ENCODE results near the gene ABCA12.
"Not testable (repeated sequence)": the region's sequence is repeated elsewhere in the genome, so short reads cannot be mapped to it uniquely, and the experiment has no call there.

ABCA12 gene, protein sequence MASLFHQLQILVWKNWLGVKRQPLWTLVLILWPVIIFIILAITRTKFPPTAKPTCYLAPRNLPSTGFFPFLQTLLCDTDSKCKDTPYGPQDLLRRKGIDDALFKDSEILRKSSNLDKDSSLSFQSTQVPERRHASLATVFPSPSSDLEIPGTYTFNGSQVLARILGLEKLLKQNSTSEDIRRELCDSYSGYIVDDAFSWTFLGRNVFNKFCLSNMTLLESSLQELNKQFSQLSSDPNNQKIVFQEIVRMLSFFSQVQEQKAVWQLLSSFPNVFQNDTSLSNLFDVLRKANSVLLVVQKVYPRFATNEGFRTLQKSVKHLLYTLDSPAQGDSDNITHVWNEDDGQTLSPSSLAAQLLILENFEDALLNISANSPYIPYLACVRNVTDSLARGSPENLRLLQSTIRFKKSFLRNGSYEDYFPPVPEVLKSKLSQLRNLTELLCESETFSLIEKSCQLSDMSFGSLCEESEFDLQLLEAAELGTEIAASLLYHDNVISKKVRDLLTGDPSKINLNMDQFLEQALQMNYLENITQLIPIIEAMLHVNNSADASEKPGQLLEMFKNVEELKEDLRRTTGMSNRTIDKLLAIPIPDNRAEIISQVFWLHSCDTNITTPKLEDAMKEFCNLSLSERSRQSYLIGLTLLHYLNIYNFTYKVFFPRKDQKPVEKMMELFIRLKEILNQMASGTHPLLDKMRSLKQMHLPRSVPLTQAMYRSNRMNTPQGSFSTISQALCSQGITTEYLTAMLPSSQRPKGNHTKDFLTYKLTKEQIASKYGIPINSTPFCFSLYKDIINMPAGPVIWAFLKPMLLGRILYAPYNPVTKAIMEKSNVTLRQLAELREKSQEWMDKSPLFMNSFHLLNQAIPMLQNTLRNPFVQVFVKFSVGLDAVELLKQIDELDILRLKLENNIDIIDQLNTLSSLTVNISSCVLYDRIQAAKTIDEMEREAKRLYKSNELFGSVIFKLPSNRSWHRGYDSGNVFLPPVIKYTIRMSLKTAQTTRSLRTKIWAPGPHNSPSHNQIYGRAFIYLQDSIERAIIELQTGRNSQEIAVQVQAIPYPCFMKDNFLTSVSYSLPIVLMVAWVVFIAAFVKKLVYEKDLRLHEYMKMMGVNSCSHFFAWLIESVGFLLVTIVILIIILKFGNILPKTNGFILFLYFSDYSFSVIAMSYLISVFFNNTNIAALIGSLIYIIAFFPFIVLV (N-terminal part only)

DNA sequence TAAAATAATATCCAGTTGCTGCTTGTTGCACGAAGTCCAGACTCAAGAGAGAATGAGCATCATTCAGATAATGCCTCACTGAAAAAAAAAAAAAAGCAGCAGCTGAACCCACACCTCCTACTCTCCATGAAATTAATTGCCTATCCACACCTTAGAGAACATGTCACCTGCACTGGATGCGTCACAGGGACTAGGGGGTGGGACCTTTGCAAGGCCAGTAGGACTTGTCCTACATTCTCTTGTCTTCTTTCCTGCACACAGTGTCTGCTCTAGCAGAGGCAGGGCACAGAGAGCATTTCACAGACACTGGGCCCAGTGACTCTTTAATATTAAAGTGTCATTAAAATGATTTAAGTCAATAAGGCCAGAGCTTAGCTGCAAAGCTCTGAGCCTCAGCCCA lies at the start of gene ABCA12:
Gene ABCA12 (minus strand): TSS at position 148 of the 400 bp plus-strand sequence. CDS start 418 bp downstream, outside the sequence.
- DNase-seq: no peak
- no peaks in the 10 kb centered on the region for H3K36me3 Mint-ChIP-seq (ENCODE audit: low read depth)
- ATAC-seq: no peak
- H3K4me3 Mint-ChIP-seq: no peak within 1 kb of the TSS
- H3K27me3 Mint-ChIP-seq: peaks cover 4% of the 10 kb centered on the region
- H3K4me1 Mint-ChIP-seq: peaks cover 6% of the 10 kb centered on the region
- H3K9me3 Mint-ChIP-seq: no peaks in the 10 kb centered on the region
- no peak within 1 kb of the TSS for H3K27ac Mint-ChIP-seq

DNA sequence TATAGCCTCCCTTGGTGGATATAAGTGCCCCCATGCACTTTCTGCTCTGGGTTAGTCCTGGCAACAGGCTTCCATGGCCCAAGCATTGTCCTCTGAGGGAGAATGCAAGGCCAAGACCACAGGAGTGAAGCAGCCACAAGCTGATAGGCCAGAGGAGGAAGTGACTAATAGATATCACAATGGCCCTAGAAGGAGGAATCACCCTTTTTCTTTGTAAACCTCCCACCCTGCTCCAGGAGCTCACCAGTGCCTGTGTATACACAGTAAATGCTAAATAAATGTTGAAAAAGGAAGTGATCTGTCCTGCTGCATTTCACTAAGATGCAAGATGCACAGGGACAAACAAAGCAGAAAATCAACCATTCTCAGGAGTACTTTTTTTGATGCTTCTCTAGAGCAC lies 49.7 kb upstream of the ABCA12 start:
- Mint-ChIP-seq H3K27me3 (peaks cover 4% of the 10 kb centered on the region), H3K36me3 (ENCODE audit: low read depth) (no peaks in the 10 kb centered on the region), H3K9me3 (no peaks in the 10 kb centered on the region), H3K4me1 (no peaks in the 10 kb centered on the region), H3K27ac (no peak overlapping the region), H3K4me3 (no peak overlapping the region)
- no peak for DNase-seq
- no peak for ATAC-seq

DNA sequence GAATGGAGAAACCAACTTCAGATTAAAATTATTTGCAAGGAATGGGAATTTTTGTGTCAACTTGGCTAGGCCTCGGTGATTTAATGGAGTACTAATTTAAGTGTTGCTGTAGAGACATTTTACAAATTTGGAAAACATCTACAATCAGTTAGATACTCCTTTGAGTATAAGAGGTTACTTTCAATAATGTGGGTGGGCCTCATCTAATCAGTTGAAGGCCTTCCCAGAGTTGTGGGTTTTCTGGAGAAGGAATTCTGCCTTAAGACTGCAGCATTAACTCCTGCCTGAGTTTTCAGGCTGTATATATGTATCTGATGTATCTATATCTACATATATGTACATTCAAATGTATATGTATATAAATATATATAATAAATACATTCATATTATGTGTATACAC lies 47.6 kb upstream of the ABCA12 start:
- Mint-ChIP-seq H3K27me3 (peaks cover 2% of the 10 kb centered on the region), H3K9me3 (no peaks in the 10 kb centered on the region), H3K4me3 (no peak overlapping the region), H3K36me3 (ENCODE audit: low read depth) (no peaks in the 10 kb centered on the region), H3K27ac (no peak overlapping the region), H3K4me1 (no peaks in the 10 kb centered on the region)
- ATAC-seq (no peak), DNase-seq (no peak)

DNA sequence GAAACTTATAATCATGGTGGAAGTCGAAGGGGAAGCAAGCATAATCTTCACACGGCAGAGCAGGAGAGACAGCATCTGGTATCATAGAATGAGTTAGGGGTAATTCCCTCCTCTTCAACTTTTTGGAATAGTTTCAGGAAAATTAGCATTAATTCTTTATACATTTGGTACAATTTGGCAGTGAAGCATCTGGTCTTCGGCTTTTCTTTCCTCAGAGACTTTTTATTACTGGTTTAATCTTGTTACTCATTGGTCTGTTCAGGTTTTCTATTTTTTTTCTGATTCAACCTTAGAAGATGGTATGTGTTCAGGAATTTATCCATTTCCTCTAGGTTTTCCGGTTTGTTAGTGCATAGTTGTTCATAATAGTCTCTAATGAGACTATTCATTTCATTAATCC lies 39.7 kb upstream of the ABCA12 start:
- no peak overlapping the region for H3K4me3 Mint-ChIP-seq
- H3K9me3 Mint-ChIP-seq: peaks cover 4% of the 10 kb centered on the region
- DNase-seq: no peak
- ATAC-seq: no peak
- no peaks in the 10 kb centered on the region for H3K27me3 Mint-ChIP-seq
- H3K27ac Mint-ChIP-seq: no peak overlapping the region
- no peaks in the 10 kb centered on the region for H3K36me3 Mint-ChIP-seq (ENCODE audit: low read depth)
- no peaks in the 10 kb centered on the region for H3K4me1 Mint-ChIP-seq

DNA sequence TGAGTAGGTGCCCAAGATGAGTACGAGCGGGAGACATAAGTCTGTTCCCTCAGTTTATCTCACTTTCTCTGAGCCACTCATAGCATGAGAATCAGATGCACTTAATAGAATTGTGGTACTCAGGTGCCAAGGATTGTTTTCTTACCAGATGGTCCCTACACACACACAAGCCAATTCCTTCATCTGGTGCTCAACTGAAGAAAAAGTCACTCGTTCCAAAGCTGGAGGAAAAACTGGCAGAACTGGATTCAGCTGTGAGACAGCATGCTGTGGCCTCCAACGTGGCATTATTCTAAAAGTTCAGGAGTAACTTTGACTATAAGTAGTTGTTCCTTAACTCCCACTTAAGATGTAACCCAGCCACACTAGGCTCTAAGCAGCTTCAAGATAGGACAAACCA lies 33.4 kb upstream of the ABCA12 start:
- Mint-ChIP-seq H3K4me3 (no peak overlapping the region), H3K4me1 (peaks cover 15% of the 10 kb centered on the region), H3K27ac (no peak overlapping the region), H3K27me3 (no peaks in the 10 kb centered on the region), H3K36me3 (ENCODE audit: low read depth) (no peaks in the 10 kb centered on the region), H3K9me3 (peaks cover 4% of the 10 kb centered on the region)
- ATAC-seq (no peak), DNase-seq (no peak)

DNA sequence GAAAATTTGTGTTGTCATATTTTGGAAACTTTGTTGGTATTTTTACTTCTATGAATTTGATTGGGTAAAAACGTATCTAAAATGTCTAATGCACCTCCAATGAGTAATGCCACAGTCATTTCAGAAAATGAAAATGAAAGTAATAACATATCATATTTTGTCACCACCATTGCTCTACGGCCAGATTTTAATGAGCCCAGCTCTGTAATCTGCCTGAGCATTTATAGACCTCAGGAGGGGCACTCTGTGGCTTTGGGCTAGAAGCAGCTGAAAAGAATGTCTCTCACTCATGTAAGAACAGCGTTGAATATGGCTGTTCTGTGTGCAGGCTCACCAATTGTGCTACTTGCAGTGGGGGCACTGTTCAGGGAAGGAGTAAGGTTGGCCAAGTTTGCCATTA lies 32.7 kb upstream of the ABCA12 start:
- H3K27me3 Mint-ChIP-seq: no peaks in the 10 kb centered on the region
- no peaks in the 10 kb centered on the region for H3K36me3 Mint-ChIP-seq (ENCODE audit: low read depth)
- peak overlapping the region; percentile 20 for H3K4me3 Mint-ChIP-seq
- no peak overlapping the region for H3K27ac Mint-ChIP-seq
- H3K9me3 Mint-ChIP-seq: peaks cover 4% of the 10 kb centered on the region
- ATAC-seq (no peak), DNase-seq (no peak)
- H3K4me1 Mint-ChIP-seq: peaks cover 15% of the 10 kb centered on the region

DNA sequence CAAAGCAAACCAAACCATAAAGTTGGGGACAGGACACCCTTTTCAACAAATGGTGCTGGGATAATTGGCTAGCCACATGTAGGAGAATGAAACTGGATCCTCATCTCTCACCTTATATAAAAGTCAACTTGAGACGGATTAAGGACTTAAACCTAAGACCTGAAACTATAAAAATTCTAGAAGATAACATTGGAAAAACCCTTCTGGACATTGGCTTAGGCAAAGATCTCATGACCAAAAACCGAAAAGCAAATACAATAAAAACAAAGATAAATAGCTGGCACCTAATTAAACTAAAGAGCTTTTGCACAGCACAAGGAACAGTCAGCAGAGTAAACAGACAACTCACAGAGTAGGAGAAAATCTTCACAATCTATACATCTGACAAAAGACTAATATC lies 28.1 kb upstream of the ABCA12 start:
- not testable (repeated sequence) for H3K36me3 Mint-ChIP-seq (ENCODE audit: low read depth); H3K4me3 Mint-ChIP-seq; ATAC-seq; DNase-seq; H3K27ac Mint-ChIP-seq; H3K27me3 Mint-ChIP-seq
- Mint-ChIP-seq H3K9me3 (peaks cover 15% of the 10 kb centered on the region), H3K4me1 (peaks cover 13% of the 10 kb centered on the region)

DNA sequence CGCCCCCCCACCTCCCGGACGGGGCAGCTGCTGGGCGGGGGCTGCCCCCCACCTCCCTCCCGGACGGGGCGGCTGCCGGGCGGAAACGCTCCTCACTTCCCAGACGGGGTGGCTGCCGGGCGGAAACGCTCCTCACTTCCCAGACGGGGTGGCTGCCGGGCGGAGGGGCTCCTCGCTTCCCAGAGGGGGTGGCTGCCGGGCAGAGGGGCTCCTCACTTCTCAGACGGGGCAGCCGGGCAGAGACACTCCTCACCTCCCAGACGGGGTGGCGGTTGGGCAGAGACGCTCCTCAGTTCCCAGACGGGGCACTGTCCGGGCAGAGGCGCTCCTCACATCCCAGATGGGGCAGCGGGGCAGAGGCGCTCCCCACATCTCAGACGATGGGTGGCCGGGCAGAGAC lies 24.9 kb upstream of the ABCA12 start:
- not testable (repeated sequence) for ATAC-seq, DNase-seq, H3K27me3 Mint-ChIP-seq

DNA sequence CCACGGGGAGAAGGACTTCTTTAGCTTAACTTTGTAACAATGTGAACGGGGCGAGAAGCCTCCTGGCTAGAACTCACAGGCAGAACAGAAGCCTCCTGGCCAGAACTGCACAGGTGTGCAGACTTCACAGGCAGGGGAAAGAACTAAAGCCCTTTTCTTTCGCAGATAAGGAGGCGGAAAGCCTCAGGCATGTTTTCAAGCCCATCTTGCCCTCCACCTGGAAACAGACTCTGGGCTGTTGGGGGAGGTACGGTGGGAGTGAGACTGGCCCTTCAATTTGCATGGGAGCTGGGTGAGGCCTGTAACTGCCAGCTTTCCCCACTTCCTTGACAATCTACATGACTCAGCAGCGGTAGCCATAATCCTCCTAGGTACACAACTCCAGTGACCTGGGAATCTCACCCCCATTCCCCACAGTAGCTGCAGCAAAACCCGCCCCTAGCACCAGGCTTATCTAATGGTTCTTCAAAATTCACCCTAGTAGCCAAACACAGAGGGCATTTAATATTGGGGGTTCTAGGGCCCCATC lies 22.9 kb upstream of the ABCA12 start:
- no peak for ATAC-seq
- Mint-ChIP-seq H3K9me3 (peaks cover 11% of the 10 kb centered on the region), H3K36me3 (ENCODE audit: low read depth) (no peaks in the 10 kb centered on the region), H3K27me3 (no peaks in the 10 kb centered on the region), H3K4me1 (no peaks in the 10 kb centered on the region), H3K27ac (no peak overlapping the region), H3K4me3 (no peak overlapping the region)
- DNase-seq: no peak

More for the DNA sequence above, 24.9 kb upstream of the ABCA12 start:
- not testable (repeated sequence) for H3K27ac Mint-ChIP-seq; H3K36me3 Mint-ChIP-seq (ENCODE audit: low read depth); H3K4me1 Mint-ChIP-seq; H3K4me3 Mint-ChIP-seq
- peaks cover 11% of the 10 kb centered on the region for H3K9me3 Mint-ChIP-seq

DNA sequence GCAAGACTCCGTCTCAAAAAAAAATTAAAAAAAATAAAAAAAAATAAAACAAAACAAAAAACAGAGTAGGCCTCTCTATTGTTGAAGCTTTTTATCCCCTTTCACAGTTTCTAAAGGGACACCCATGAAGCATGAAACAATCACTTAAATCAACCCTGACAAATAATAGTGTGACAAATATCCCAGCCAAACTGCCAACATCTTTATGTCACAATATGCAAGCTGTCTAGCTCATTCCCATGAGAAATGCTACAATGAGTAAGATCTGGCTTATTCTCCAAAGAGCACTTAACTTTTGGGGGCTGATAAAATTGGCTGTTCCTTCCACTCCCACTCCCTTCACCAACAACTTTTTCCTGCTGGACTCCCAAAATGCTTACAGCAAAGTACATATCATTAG lies 21.7 kb upstream of the ABCA12 start:
- ATAC-seq (no peak), DNase-seq (no peak)
- H3K9me3 Mint-ChIP-seq: peaks cover 10% of the 10 kb centered on the region
- no peaks in the 10 kb centered on the region for H3K27me3 Mint-ChIP-seq
- no peak overlapping the region for H3K27ac Mint-ChIP-seq
- H3K4me3 Mint-ChIP-seq: no peak overlapping the region
- no peaks in the 10 kb centered on the region for H3K36me3 Mint-ChIP-seq (ENCODE audit: low read depth)
- H3K4me1 Mint-ChIP-seq: no peaks in the 10 kb centered on the region

DNA sequence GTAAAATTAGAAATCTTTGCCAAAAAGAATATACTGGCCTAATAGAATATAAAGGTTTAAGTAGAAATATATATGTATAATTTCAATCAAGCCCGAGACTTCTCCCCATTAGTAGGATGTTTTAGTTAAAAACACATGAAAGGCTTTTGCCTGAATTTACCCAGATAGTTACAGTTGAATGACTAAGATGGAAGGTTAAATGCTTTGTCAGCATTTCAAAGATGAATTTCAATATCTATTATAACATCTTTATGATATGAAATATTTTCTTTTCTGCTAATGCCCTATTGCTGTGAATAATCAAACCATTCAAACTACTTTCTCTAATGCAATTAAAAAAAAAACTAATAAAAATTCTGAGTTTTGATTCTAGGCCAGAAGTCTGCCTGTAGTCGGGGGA lies 18.0 kb upstream of the ABCA12 start:
- Mint-ChIP-seq H3K9me3 (peaks cover 6% of the 10 kb centered on the region), H3K27ac (no peak overlapping the region), H3K36me3 (ENCODE audit: low read depth) (no peaks in the 10 kb centered on the region), H3K27me3 (peaks cover 5% of the 10 kb centered on the region), H3K4me3 (no peak overlapping the region), H3K4me1 (no peaks in the 10 kb centered on the region)
- ATAC-seq (no peak), DNase-seq (no peak)

DNA sequence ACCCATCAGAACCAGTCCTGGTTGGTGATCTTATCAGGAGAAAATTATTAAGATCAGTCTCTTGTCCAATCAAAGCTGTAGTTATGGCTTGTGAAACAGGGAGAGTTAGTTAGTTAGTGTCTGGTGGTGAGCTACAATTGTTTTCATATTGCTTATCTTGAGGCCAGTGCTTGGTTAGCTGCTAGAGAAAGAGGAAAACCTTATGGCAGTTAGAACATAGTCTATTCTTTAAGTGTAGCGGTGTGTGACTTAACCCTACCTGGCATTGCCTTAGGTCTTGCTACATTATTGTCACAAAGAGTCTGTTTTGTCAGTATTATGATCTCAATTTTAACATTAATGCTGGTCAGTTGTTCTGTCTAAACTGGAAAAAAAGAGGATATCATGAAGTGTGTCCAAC lies 11.5 kb upstream of the ABCA12 start:
- ATAC-seq: no peak
- peaks cover 8% of the 10 kb centered on the region for H3K27me3 Mint-ChIP-seq
- H3K27ac Mint-ChIP-seq: no peak overlapping the region

DNA sequence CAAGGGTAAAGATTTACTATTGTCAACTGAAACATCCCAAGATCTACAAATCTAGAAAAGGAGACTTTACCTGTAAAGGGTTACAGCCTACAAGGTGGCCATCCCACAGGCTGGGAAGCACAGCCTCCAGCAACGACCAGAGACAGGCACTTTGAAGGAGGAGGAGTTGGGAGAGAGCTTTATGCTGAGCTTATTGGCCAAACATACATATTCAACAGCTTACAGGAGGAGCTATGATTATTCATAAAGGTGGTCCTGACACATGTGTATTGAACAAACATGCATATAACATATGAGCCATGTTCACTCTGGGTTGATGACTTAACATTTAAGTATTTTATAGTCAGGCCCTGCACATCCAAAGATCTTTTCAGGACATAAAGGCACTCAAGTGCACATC lies 11.1 kb upstream of the ABCA12 start:
- no peak for ATAC-seq
- Mint-ChIP-seq H3K9me3 (peaks cover 1% of the 10 kb centered on the region), H3K27me3 (peaks cover 4% of the 10 kb centered on the region), H3K4me1 (no peaks in the 10 kb centered on the region), H3K36me3 (ENCODE audit: low read depth) (no peaks in the 10 kb centered on the region), H3K27ac (no peak overlapping the region), H3K4me3 (no peak overlapping the region)
- no peak for DNase-seq

More for the DNA sequence above, 11.5 kb upstream of the ABCA12 start:
- DNase-seq: no peak
- H3K36me3 Mint-ChIP-seq (ENCODE audit: low read depth): no peaks in the 10 kb centered on the region
- H3K4me3 Mint-ChIP-seq: no peak overlapping the region
- H3K4me1 Mint-ChIP-seq: no peaks in the 10 kb centered on the region
- H3K9me3 Mint-ChIP-seq: peaks cover 5% of the 10 kb centered on the region

DNA sequence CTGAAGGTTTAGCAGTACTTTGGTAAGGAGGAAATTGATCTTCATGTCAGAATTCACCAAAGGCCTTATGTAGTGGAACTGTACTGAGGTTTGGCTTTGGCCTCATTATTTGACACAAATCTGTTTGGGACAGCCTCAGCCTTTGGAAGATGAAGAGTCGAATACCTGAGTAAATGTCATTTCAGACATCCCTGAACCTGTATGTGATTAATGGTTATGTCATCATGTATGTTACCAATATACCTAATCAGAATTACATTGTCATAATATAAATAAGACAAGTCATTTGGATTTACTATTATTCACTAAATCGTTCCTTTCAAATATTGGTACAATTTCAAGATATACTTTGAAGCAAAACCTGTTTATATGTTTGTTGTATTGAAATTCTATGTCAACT lies 10.6 kb upstream of the ABCA12 start:
- DNase-seq (no peak), ATAC-seq (no peak)
- Mint-ChIP-seq H3K27me3 (peaks cover 4% of the 10 kb centered on the region), H3K36me3 (ENCODE audit: low read depth) (no peaks in the 10 kb centered on the region), H3K4me1 (no peaks in the 10 kb centered on the region), H3K9me3 (no peaks in the 10 kb centered on the region), H3K27ac (no peak overlapping the region), H3K4me3 (no peak overlapping the region)

Measured in activated naive CD8-positive, alpha-beta T cell treated with anti-CD3 and anti-CD28 coated beads, Interleukin-2, amount 50 U/mL, for 24 hours (primary cell).